Activated CD8-positive, alpha-beta memory T cell treated with anti-CD3 and anti-CD28 coated beads, Interleukin-2, amount 50 U/mL, for 48 hours (primary cell): ENCODE results near the gene HIVEP3.

Source experiments
- DNase-seq: peaks from one replicate; pipeline ENCODE4 v3.0.0-alpha.2; 2020

The HIVEP3 gene

DNA sequence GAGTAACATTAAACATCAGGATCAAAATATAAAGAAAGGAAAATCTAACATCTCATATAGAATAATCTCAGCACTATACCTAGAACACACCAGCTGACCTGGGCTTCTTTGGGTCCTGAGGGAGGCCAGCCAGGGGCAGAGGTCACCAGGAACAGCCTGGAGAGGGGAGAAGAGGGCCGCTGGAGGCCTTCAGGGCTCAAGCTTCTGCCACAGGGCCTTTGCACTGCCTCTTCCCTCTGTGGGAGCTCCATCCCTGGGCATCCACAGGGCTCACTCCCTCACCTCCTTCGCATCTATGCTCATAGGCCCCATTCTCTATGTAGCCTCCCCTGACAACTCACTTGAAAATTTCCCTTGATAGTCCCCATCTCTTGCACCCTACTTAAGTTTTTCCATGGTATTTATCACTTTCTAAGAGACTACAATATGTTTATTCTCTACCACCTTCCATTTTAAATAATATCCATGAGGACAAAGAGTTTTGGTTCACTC lies 73.9 kb downstream of the HIVEP3 start:
- no peak for DNase-seq

DNA sequence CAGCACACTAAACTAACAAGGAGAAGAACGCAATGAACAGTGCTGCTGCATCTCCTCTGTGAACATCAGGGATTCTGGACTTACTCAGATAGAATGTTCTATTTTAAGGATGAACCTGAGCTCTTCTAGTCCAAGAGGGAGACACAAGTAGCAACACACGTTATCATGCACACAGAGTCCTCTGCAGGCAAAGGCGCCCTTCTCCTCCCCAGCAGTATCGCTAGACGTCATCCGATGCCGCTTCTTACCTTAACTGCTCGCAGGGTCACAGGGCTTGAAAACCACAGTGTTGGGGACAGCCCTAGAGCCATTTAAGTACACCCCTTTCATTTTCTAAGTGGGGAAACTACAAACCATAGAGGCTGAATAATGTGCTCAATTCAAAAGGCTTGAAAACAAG lies 74.5 kb downstream of the HIVEP3 start:
- DNase-seq: no peak

DNA sequence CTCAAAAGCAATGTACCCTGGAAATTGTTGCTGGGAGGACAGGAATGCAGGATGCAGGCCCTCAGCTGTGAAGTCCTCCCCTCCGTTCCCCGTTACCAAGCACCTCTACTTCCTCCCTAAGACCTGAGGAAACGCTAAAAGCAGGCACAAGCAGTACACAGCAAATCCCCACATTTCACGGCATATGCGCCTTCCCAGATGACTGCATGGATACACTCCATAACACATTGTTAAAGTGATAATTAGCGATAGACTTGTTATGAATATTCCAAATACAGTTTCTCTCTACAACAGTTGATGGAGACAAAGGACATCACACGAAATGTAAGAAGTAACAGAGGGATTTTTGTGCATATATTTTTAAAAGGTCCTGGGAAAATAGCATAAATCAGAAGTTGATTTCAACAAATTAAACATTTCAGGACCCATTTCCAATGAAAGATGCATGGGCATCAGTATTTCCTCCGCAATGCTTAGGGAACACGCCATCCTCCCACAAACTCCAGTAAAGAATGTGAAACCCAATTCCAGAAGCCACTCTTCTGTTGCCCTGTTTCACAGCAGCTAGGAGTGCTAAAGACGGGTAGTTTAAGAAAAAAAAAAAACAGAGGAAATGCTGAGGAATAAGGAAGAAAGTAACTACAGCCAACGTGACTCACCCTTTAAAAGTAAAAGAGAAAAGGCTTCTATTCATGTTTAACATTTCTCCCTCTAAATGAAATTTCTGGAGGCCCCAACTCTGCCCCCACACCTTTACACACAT lies 75.5 kb downstream of the HIVEP3 start:
- DNase-seq: no peak

- DNase-seq: no peak
Measured at GRCh38 chr1:41842326-41842725, 76.4 kb downstream of the HIVEP3 start.

GRCh38 chr1:41840592-41841246 lies 78.0 kb downstream of the HIVEP3 start:
- no peak for DNase-seq

GRCh38 chr1:41838266-41838665 lies 80.5 kb downstream of the HIVEP3 start:
- no peak for DNase-seq

- no peak for DNase-seq
Measured at GRCh38 chr1:41837691-41838090, 81.0 kb downstream of the HIVEP3 start.

GRCh38 chr1:41835485-41835884 lies 83.2 kb downstream of the HIVEP3 start:
- DNase-seq: no peak

DNA sequence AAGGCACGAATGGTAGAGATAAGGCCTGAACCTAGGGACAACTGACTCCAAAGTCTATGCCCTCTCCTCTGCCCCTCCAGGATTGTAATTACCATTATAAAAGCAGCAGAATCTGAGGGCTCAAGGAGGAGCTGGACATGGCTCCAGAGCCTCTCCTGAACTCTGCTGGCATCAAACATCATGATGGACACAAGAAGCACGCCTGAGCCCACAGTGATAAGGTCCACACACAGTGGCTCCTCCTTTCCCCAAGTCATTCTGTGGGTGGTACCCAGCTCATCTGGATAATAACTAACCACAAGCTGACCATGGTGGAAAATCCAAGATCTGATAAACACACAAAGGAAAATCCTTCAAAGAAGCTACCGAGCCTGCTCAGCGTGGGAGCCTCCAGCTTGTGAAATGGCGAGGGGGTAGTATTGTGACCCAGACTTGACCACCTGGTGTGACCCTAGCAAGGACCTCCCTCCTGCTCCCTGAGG lies 85.2 kb downstream of the HIVEP3 start:
- DNase-seq: no peak

DNA sequence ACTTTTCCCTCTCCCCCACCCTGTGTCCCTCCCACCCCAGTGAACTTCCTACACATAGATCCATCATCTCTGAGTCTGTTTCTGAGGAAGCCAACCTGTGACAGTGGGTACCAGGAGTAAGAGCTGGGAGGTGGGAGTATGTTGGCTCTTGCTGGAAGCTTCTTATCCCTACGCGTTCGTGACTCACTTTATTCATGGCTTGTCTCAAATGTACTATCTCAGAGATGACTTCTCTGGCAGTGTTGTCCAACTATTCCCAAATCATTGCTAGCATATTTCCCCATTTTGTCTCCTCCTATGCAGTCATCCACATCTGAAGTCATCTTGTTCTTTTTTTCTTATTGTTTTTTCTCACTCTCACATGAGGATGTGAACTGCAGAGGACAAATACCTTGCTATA lies 88.0 kb downstream of the HIVEP3 start:
- DNase-seq: no peak

DNA sequence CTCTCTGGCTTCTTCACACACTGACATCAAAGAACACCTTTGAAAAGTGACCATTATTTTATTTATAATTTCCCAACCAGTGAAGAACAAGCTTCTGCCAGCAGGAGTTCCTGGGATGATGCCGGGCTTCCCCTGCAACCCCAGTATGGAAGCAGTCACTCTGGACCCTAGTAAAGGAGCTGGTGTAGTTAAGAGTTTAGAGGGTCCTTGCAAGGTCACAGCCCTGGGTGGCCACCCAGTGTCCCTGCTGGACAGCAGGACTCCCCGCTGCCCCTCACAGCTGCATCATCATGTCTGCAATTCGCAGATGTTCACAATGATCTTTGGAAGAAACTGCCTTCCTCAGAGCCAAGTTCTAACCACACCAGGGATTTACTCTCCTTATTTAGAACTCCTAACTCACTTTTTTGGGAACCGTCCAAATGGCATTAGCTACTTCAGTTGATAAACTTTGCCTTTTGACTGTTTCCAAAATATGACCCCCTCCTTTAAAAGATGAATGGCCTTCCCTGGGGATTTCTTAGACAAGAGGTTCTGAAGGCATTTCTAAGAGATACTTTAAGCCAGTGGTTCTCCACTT lies 90.6 kb downstream of the HIVEP3 start:
- DNase-seq: no peak

- no peak for DNase-seq
Measured at GRCh38 chr1:41823471-41823870, 95.3 kb downstream of the HIVEP3 start.

GRCh38 chr1:41822866-41823265 lies 95.9 kb downstream of the HIVEP3 start:
- no peak for DNase-seq

DNA sequence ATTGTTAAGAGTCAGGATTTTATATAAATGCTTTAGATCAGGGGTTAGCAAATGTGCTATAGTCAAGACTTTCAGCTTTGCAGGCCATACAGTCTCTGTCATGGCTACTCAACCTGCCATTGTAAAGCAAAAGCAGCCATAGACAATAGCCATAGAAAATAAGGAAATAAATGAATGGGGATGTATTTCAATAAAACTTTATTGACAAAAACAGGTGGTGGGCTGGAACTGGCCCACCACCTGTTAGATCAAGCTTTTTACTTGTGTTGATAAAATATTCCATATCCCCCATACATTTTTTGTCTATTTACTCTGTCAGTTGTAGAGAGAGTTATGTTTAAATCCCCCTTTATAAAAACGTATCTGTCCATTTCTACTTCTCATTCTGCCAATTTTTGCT lies 98.9 kb downstream of the HIVEP3 start:
- no peak for DNase-seq

- DNase-seq: no peak
Measured at GRCh38 chr1:41819069-41819468, 99.7 kb downstream of the HIVEP3 start.

GRCh38 chr1:41816061-41816460 lies 102.7 kb downstream of the HIVEP3 start:
- DNase-seq: no peak

- no peak for DNase-seq
Measured at GRCh38 chr1:41813755-41814745, 104.7 kb downstream of the HIVEP3 start.

GRCh38 chr1:41813226-41813625 lies 105.5 kb downstream of the HIVEP3 start:
- DNase-seq: no peak

DNA sequence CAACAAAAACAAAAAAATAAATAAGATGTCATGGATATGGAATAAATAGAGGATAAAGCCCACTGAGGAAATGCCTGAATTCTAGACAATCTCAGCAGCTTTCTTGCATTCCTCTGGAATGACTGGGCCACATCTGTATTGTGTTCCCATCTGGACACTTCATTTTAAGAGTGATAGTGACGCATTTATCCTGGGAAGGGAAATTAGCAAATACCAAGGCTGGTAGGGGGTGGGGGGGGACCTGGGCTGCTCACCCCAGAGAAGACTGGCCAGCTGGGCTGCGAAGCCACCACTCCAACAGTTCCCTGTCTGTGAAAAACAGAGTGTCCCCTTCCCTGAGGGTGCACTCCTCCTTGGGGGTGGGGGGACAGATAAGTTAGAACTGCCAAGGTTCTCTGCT lies 106.3 kb downstream of the HIVEP3 start:
- no peak for DNase-seq

GRCh38 chr1:41812051-41812450 lies 106.7 kb downstream of the HIVEP3 start:
- peak; percentile 66 for DNase-seq

DNA sequence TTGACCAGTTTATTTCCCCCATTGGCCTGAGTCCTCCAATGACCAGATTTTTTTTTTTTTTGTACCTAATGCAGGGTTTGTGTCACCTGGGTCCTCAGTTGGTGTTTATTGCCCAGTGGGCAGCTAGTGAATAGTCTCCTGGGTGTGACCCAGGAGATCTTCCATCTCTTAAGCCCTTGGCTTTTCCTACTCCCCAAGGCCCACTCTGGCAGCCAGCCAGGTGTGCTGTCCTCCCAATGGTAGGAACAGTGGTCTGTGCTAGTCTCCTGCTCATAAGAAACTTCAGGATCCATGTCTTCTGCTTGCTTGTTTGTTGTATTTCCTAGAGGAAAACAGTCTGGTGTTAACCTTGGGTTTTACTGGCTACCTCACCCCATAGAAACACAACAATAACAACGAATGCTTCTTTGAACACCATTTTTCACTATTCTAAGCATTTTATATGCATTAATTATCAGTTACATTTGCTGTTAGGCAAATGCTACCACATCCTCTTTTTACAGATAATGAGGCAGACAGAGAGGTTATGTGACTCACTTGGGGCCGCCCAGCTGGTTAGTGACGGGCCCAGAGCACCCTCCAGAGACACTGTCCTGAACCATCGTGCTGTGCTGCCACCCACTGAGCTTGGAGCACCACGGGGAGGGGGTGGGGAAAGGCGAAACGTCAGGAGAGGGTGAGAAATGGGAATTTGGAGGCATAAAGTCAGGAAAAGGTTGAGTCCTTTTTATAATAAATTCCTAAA lies 107.5 kb downstream of the HIVEP3 start:
- DNase-seq: peak; percentile 65

GRCh38 chr1:41810446-41810845 lies 108.3 kb downstream of the HIVEP3 start:
- DNase-seq: peak; percentile 72
